ENCODE results near the gene TPBGL.

GRCh38 chr11:75277991-75278790, 37.6 kb downstream of the TPBGL start:
- TF ChIP-seq CTCF (IDR thresholded peaks at IDR 0.05; ENCODE audit: borderline replicate concordance, extremely low read depth, low read length, poor library complexity, severe bottlenecking) (no peak), EZH2 (IDR thresholded peaks at IDR 0.05; ENCODE audit: borderline replicate concordance, low read depth, low read length, severe bottlenecking) (no peak)

Data from DND-41 (cell line).